B cell (primary cell): ENCODE measurements around the gene MYO1B. TPM values are rescaled to one million over a fixed set of nuclear protein-coding genes. Genes with fewer than 3 reads are reported as not detected.

Experiments used
- ATAC-seq: fragments of 200-7000 bp; cut with Tn5 transposase; one replicate; pipeline ENCODE4 v1.10.0; 2021; ENCODE audit warnings: low read depth, mild to moderate bottlenecking, moderate number of reproducible peaks, moderate library complexity
- CTCF ChIA-PET: fragments of 350-600 bp; sonication (Branson Sonifier 250); formaldehyde crosslinking; loops from one replicate; lab custom pipeline; 2021; ENCODE audit warnings: antibody characterized with exemption, inconsistent platforms; lab: Charles Lee
- POLR2A ChIA-PET: fragments of 350-600 bp; sonication (Branson Sonifier 250); formaldehyde crosslinking; loops from one replicate; lab custom pipeline; 2021; ENCODE audit warnings: antibody characterized with exemption; lab: Charles Lee
- DNase-seq: peaks from one replicate; pipeline ENCODE4 v3.0.0; 2013
- H2AFZ ChIP-seq: 2 replicates; pipeline ENCODE4 v1.6.1; 2012; ENCODE audit warnings: mild to moderate bottlenecking, low read depth, low read length; ENCODE audit not compliant: insufficient read depth, poor library complexity, severe bottlenecking
- H3K27ac ChIP-seq, 2 donors: 1 replicate in 1 of 2; 2 replicates in 1 of 2; pipeline ENCODE4 v1.5.1; 2012 to 2013; ENCODE audit warnings: low read length in 2 of 2, mild to moderate bottlenecking in 2 of 2, moderate library complexity in 1 of 2
- H3K27me3 ChIP-seq, 4 experiments: fragments of 200-600 bp in 1 of 4; sonication (generic) in 1 of 4; replicated peaks in 1 of 4; 1 replicate in 2 of 4; 2 replicates in 2 of 4; pipeline versions ENCODE4 v1.6.1 to v1.7.0; 2013 to 2016; ENCODE audit warnings: low read length in 3 of 4, mild to moderate bottlenecking in 2 of 4, mixed read lengths in 1 of 4, moderate library complexity in 1 of 4; ENCODE audit not compliant: insufficient read depth in 4 of 4, control insufficient read depth in 3 of 4; ENCODE audit errors: control extremely low read depth in 1 of 4
- H3K36me3 ChIP-seq, 2 experiments: replicated peaks in 1 of 2; 1 replicate in 1 of 2; 2 replicates in 1 of 2; pipeline versions ENCODE4 v1.6.1 to v1.7.1; 2013; ENCODE audit warnings: low read length in 1 of 2; ENCODE audit not compliant: insufficient read depth in 2 of 2, control insufficient read depth in 1 of 2; ENCODE audit errors: control extremely low read depth in 1 of 2, extremely low read depth in 1 of 2
- H3K4me1 ChIP-seq, 2 donors: fragments of 200-600 bp in 1 of 2; sonication (generic) in 1 of 2; 1 replicate in 1 of 2; 2 replicates in 1 of 2; pipeline versions ENCODE4 v1.5.1 to v1.6.1; 2013 to 2017; ENCODE audit warnings: low read length in 2 of 2; ENCODE audit not compliant: control insufficient read depth in 2 of 2, insufficient read depth in 2 of 2
- H3K4me2 ChIP-seq: replicated peaks from 2 replicates; pipeline ENCODE3; 2012; ENCODE audit warnings: mild to moderate bottlenecking, low read depth, low read length; ENCODE audit not compliant: poor library complexity, severe bottlenecking
- H3K4me3 ChIP-seq, 5 experiments: fragments of 200-600 bp in 1 of 5; sonication (generic) in 1 of 5; 1 replicate in 3 of 5; 2 replicates in 2 of 5; pipeline versions ENCODE4 v1.5.1 to v1.7.0; 2011 to 2016; ENCODE audit warnings: low read length in 4 of 5, mild to moderate bottlenecking in 4 of 5, low read depth in 2 of 5, control low read depth in 1 of 5, moderate library complexity in 1 of 5; ENCODE audit not compliant: insufficient read depth in 1 of 5; ENCODE audit errors: control extremely low read depth in 1 of 5, extremely low read depth in 1 of 5
- H3K79me2 ChIP-seq: fragments of 200-600 bp; sonication (generic); one replicate; pipeline ENCODE4 v1.6.0; 2016; ENCODE audit warnings: low read length; ENCODE audit not compliant: control insufficient read depth, insufficient read depth
- H3K9ac ChIP-seq: fragments of 200-600 bp; sonication (generic); 2 replicates; pipeline ENCODE4 v1.6.1; 2017; ENCODE audit warnings: mild to moderate bottlenecking, low read length, moderate library complexity
- H3K9me3 ChIP-seq, 3 donors: one replicate each; pipeline versions ENCODE4 v1.6.1 to v1.7.1; 2013; ENCODE audit warnings: low read length in 2 of 3; ENCODE audit not compliant: control insufficient read depth in 2 of 3, insufficient read depth in 1 of 3; ENCODE audit errors: control extremely low read depth in 1 of 3
- H4K20me1 ChIP-seq: 2 replicates; pipeline ENCODE4 v1.6.0; 2012; ENCODE audit warnings: mild to moderate bottlenecking, low read length; ENCODE audit not compliant: insufficient read depth, control insufficient read depth, poor library complexity, severe bottlenecking
- H3K27ac Mint-ChIP-seq: one replicate; pipeline ENCODE4 v1.8.0; 2021; ENCODE audit warnings: mixed read lengths
- H3K27me3 Mint-ChIP-seq: one replicate; pipeline ENCODE4 v1.8.0; 2021; ENCODE audit warnings: mixed read lengths
- H3K4me1 Mint-ChIP-seq: one replicate; pipeline ENCODE4 v1.8.0; 2021; ENCODE audit warnings: mixed read lengths
- H3K4me3 Mint-ChIP-seq: one replicate; pipeline ENCODE4 v1.8.0; 2021; ENCODE audit warnings: mixed read lengths
- H3K9me3 Mint-ChIP-seq: one replicate; pipeline ENCODE4 v1.8.0; 2022; ENCODE audit warnings: mixed read lengths; ENCODE audit not compliant: insufficient read depth
- EZH2 ChIP-seq: IDR thresholded peaks from 2 replicates; pipeline ENCODE4 v1.6.1; 2012; ENCODE audit warnings: borderline replicate concordance, low read depth, mild to moderate bottlenecking, moderate library complexity, low read length; ENCODE audit not compliant: insufficient read depth, poor library complexity, severe bottlenecking
- WGBS: methylation state at CpG from one replicate; pipeline ENCODE4 v1.1.5; 2013; ENCODE audit warnings: missing lambda C conversion rate; ENCODE audit not compliant: insufficient coverage; 5-methylcytosine and 5-hydroxymethylcytosine counted together
- intact Hi-C: fragments of 100-400 bp; cut with micrococcal nuclease; formaldehyde crosslinking; loops from one replicate; pipeline ENCODE4 v1.10.0; 2022
- polyA plus RNA-seq: library from polyadenylated mRNA; depleted of rRNA; stranded (reverse); fragments of >200 nt; gene quantifications from 2 replicates; pipeline ENCODE4 v1.2.3, GENCODE V29; 2012
- total RNA-seq, 2 donors: library from RNA; stranded (reverse); fragments of 120-200 nt in 1 of 2; gene quantifications; 1 replicate in 1 of 2; 2 replicates in 1 of 2; pipeline versions ENCODE4 v1.2.3 to v1.2.4, GENCODE V29; 2013 to 2022
- TF ChIP-seq, protein P1 (sequence below): fragments of 200-600 bp; IDR thresholded peaks from one replicate; pipeline ENCODE4 v1.8.0; 2022; ENCODE audit warnings: antibody characterized with exemption, mild to moderate bottlenecking

MYO1B gene
- total and polyA plus RNA-seq, 2 donors (not counting 1 experiment from before 2014, with no cell fraction given): 0.67 to 4.4 TPM

DNA sequence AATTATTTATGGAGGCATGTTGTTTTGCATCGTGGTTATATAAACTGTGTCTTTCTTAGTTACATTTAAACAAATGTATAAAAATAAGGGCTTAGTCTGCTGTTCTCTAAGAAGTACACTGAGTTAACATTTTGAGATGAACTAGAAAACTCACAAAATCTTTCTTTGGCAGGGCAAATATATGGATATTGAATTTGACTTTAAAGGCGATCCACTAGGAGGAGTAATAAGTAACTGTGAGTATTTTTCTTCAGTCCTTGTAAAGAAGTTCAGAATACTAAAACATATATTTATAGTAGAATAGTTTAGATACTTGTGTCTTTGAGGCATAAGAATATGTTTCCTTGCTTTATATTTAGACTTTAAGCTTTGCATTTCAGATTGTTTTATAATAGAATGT is 104.8 kb downstream of the MYO1B start:
- H3K9me3 ChIP-seq: peaks cover 0 to under 1% (median 0%) of the 10 kb centered on the region in 3 donors
- CTCF ChIA-PET: no interaction called here
- Mint-ChIP-seq H3K4me1 (no peaks in the 10 kb centered on the region), H3K9me3 (no peaks in the 10 kb centered on the region), H3K27ac (no peak overlapping the region), H3K4me3 (no peak overlapping the region), H3K27me3 (no peaks in the 10 kb centered on the region)
- POLR2A ChIA-PET: no interaction called here
- no peaks in the 10 kb centered on the region for H3K27me3 ChIP-seq
- no peaks in the 10 kb centered on the region for H4K20me1 ChIP-seq
- no peaks in the 10 kb centered on the region for H3K79me2 ChIP-seq
- no peaks in the 10 kb centered on the region for H3K4me1 ChIP-seq
- no peak for TF ChIP-seq EZH2
- TF ChIP-seq, protein P1, sequence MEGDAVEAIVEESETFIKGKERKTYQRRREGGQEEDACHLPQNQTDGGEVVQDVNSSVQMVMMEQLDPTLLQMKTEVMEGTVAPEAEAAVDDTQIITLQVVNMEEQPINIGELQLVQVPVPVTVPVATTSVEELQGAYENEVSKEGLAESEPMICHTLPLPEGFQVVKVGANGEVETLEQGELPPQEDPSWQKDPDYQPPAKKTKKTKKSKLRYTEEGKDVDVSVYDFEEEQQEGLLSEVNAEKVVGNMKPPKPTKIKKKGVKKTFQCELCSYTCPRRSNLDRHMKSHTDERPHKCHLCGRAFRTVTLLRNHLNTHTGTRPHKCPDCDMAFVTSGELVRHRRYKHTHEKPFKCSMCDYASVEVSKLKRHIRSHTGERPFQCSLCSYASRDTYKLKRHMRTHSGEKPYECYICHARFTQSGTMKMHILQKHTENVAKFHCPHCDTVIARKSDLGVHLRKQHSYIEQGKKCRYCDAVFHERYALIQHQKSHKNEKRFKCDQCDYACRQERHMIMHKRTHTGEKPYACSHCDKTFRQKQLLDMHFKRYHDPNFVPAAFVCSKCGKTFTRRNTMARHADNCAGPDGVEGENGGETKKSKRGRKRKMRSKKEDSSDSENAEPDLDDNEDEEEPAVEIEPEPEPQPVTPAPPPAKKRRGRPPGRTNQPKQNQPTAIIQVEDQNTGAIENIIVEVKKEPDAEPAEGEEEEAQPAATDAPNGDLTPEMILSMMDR: no peak
- intact Hi-C loops: no loop called here
- H3K4me2 ChIP-seq: no peak overlapping the region
- H3K9ac ChIP-seq: no peak overlapping the region
- no peak overlapping the region for H3K27ac ChIP-seq
- H3K36me3 ChIP-seq: no peaks in the 10 kb centered on the region
- H3K4me3 ChIP-seq: no peak overlapping the region
- DNase-seq: no peak
- no peak overlapping the region for H2AFZ ChIP-seq
- ATAC-seq: no peak
- no CpG with 5 or more reads among the region's 2 CpGs for WGBS

- H3K4me3 ChIP-seq: no peak overlapping the region
- ChIA-PET CTCF (no interaction called here), POLR2A (no interaction called here)
- H3K4me1 ChIP-seq: no peaks in the 10 kb centered on the region
- Mint-ChIP-seq H3K27me3 (no peaks in the 10 kb centered on the region), H3K4me3 (no peak overlapping the region), H3K4me1 (no peaks in the 10 kb centered on the region), H3K9me3 (no peaks in the 10 kb centered on the region), H3K27ac (no peak overlapping the region)
- intact Hi-C loops: no loop called here
- peaks cover 0 to 3% (median 0%) of the 10 kb centered on the region in 3 donors for H3K9me3 ChIP-seq
- H3K4me2 ChIP-seq: no peak overlapping the region
- no peak overlapping the region for H3K9ac ChIP-seq
- no peak overlapping the region for H3K27ac ChIP-seq
- WGBS: 73% methylated on average over 1 of the region's 2 CpGs
- H3K36me3 ChIP-seq: no peaks in the 10 kb centered on the region
- TF ChIP-seq EZH2: no peak
- TF ChIP-seq, protein P1: no peak
- no peaks in the 10 kb centered on the region for H4K20me1 ChIP-seq
- ATAC-seq (no peak), DNase-seq (no peak)
- H3K27me3 ChIP-seq: no peaks in the 10 kb centered on the region
- H3K79me2 ChIP-seq: no peaks in the 10 kb centered on the region
- no peak overlapping the region for H2AFZ ChIP-seq
These were observed 105.6 kb downstream of the MYO1B start for GRCh38 chr2:191350826-191351225.
